Coronary artery (tissue), 2 donors: ENCODE measurements around the gene PLEKHG5.
A peak's percentile ranks its signal among the peaks of the same experiment; 100 is the strongest.
"Not testable (repeated sequence)": the region's sequence is repeated elsewhere in the genome, so short reads cannot be mapped to it uniquely, and the experiment has no call there.

Source experiments
- DNase-seq: peaks from one replicate; pipeline ENCODE4 v3.0.0-alpha.2; 2017; ENCODE audit warnings: low spot score
- H3K27ac ChIP-seq, 2 donors: fragments of 200-600 bp; sonication (generic); one replicate each; pipeline ENCODE4 v1.5.1; 2016 to 2019
- H3K4me3 ChIP-seq: fragments of 200-600 bp; sonication (generic); 2 replicates; pipeline ENCODE4 v1.5.1; 2016; ENCODE audit warnings: mild to moderate bottlenecking, moderate library complexity
- CTCF ChIP-seq: fragments of 200-600 bp; sonication (generic); IDR thresholded peaks from one replicate; pipeline ENCODE4 v1.5.1; 2019; ENCODE audit warnings: antibody characterized with exemption

PLEKHG5 gene

GRCh38 chr1:6461538-6462411 is 29.7 kb downstream of the PLEKHG5 start:
- no peak for TF ChIP-seq CTCF
- Histone ChIP-seq H3K4me3 (no peak overlapping the region), H3K27ac (no peak overlapping the region)
- DNase-seq = no peak

GRCh38 chr1:6461051-6461530 is 30.4 kb downstream of the PLEKHG5 start:
- no peak for TF ChIP-seq CTCF
- peak overlapping the region; percentile 51 for H3K4me3 ChIP-seq
- DNase-seq = no peak
- H3K27ac ChIP-seq = no peak overlapping the region

GRCh38 chr1:6460301-6461050 is 31.0 kb downstream of the PLEKHG5 start:
- peak overlapping the region; percentile 51 for H3K4me3 ChIP-seq
- DNase-seq = no peak
- H3K27ac ChIP-seq = no peak overlapping the region
- no peak for TF ChIP-seq CTCF

- no peak overlapping the region for H3K27ac ChIP-seq
- TF ChIP-seq CTCF = no peak
- peak overlapping the region; percentile 51 for H3K4me3 ChIP-seq
- DNase-seq = no peak
These were observed 31.6 kb downstream of the PLEKHG5 start for GRCh38 chr1:6459850-6460265.

- no peak for TF ChIP-seq CTCF
- no peak for DNase-seq
- Histone ChIP-seq H3K4me3 (no peak overlapping the region), H3K27ac (no peak overlapping the region)
These were observed 34.5 kb downstream of the PLEKHG5 start for GRCh38 chr1:6456800-6457466.

- H3K4me3 ChIP-seq, DNase-seq, H3K27ac ChIP-seq: not testable (repeated sequence)
These were observed 35.5 kb downstream of the PLEKHG5 start for GRCh38 chr1:6455752-6456520.
